ENCODE measurements around the gene CNOT4. TPM values are rescaled to one million over a fixed set of nuclear protein-coding genes. Genes with fewer than 3 reads are reported as not detected.

Gene CNOT4
- total and polyA plus RNA-seq, 2 of the 13 experiments (the other 11 are each of a cell fraction or from before 2014, with no cell fraction given): 7.4 to 8.4 TPM

DNA sequence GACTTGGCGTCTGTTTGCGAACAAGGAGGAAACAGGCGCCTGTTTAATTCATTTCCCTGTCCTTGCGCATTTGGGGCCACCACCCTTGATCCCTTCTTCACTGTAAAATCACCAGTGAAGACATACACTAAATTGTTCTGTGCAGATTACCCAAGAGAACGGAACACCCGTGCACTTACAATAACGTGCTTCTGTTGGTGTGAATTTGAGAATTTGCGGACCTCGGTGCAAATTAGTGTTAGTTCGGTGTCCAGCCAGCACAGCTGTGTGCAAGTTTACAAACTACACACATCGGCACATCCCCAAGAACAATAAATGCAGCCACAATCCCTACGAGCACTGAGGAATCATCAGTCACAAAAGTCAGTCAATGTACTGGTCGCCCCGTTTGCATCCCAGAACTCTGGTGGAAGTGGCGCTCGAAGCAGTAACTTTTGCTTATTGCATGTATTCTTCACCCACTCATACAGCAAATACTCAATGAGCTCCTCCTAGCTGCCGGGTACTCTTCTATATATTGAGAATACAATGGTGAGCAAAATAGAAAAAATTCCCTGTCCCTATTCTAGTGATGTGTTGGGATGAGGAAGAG, 786 bp upstream of the CNOT4 start:
- FAIRE-seq: peak; percentile 66
- CTCF ChIA-PET (ENCODE audit: low intra/inter-chr PET ratio, low total read pairs): no interaction called here
- DNase-seq (ENCODE audit: low spot score): peak; percentile 16
- Histone ChIP-seq H3K36me3 (replicated peaks in 1 of 2; ENCODE audit: control insufficient read depth in 1 of 2, insufficient read depth in 2 of 2, low read length in 2 of 2) (no peaks in the 10 kb centered on the region), H3K9me3 (ENCODE audit: low read length) (no peaks in the 10 kb centered on the region), H3K4me2 (ENCODE audit: low read depth, low read length) (peak overlapping the region; percentile 96), H3K9ac (ENCODE audit: insufficient read depth, low read depth, low read length) (peak overlapping the region; percentile 60), H2AFZ (ENCODE audit: low read length) (peak overlapping the region; percentile 94), H3K27ac (ENCODE audit: extremely low read length, insufficient read depth, low read length) (peak overlapping the region; percentile 44), H4K20me1 (ENCODE audit: insufficient read depth, low read length) (peaks cover 8% of the 10 kb centered on the region), H3K79me2 (ENCODE audit: insufficient read depth, low read length) (peaks cover 41% of the 10 kb centered on the region), H3K27me3 (ENCODE audit: control insufficient read depth in 1 of 2, insufficient read depth in 2 of 2, low read length in 2 of 2) (no peaks in the 10 kb centered on the region; a peak in 1 of 5 replicates), H3K4me1 (ENCODE audit: insufficient read depth, low read length) (peaks cover 31% of the 10 kb centered on the region), H3K4me3 (replicated peaks in 1 of 3; ENCODE audit: insufficient read depth in 1 of 3, low read depth in 2 of 3, low read length in 3 of 3) (peak overlapping the region; percentile 57 to 92 (median 82))
- in situ Hi-C loops (cut with HindIII; ENCODE audit: extremely low pct_ligation_motif_present, low pct_unique_long_range_greater_than_20kb) (loop anchor here (5.0 kb wide), 1 partner anchor 47 kb away; the partner anchor contains the start of gene NUP205), intact Hi-C loops (cut with micrococcal nuclease; ENCODE audit: unreplicated experiment) (no loop called here)
- WGBS (ENCODE audit: low lambda C conversion rate): under 1% methylated on average over 16 of the region's 17 CpGs
- BruUV-seq (replicated peaks): TSS peak; percentile 54
- POLR2A ChIA-PET: interaction anchor here (0.8 to 1.1 kb wide), 2 partner anchors 23 to 47 kb away, joined by 3 read pairs; partner anchors contain the start of gene NUP205
- peak; percentile 10 for ATAC-seq
- no peak for TF ChIP-seq ZNF816 (CRISPR knock-in tag; IDR thresholded peaks at IDR 0.05; ENCODE audit: borderline replicate concordance)
- TF ChIP-seq SKI (IDR thresholded peaks at IDR 0.05; ENCODE audit: partially characterized antibody): no peak
- no peak for TF ChIP-seq GLMP (CRISPR knock-in tag; IDR thresholded peaks at IDR 0.05; ENCODE audit: borderline replicate concordance)
- no peak for TF ChIP-seq MAZ (IDR thresholded peaks at IDR 0.05; ENCODE audit: borderline replicate concordance, low read depth, low read length)
- TF ChIP-seq MAZ (CRISPR knock-in tag; IDR thresholded peaks at IDR 0.05; ENCODE audit: low read depth): no peak
- no peak for TF ChIP-seq RAD21 (CRISPR knock-in tag; IDR thresholded peaks at IDR 0.05)
- TF ChIP-seq ZNF24 (IDR thresholded peaks at IDR 0.05): no peak
- TF ChIP-seq SSRP1 (CRISPR knock-in tag; IDR thresholded peaks at IDR 0.05): no peak
- no peak for TF ChIP-seq ZNF567 (CRISPR knock-in tag; IDR thresholded peaks at IDR 0.05; ENCODE audit: borderline replicate concordance)
- TF ChIP-seq, protein P1, sequence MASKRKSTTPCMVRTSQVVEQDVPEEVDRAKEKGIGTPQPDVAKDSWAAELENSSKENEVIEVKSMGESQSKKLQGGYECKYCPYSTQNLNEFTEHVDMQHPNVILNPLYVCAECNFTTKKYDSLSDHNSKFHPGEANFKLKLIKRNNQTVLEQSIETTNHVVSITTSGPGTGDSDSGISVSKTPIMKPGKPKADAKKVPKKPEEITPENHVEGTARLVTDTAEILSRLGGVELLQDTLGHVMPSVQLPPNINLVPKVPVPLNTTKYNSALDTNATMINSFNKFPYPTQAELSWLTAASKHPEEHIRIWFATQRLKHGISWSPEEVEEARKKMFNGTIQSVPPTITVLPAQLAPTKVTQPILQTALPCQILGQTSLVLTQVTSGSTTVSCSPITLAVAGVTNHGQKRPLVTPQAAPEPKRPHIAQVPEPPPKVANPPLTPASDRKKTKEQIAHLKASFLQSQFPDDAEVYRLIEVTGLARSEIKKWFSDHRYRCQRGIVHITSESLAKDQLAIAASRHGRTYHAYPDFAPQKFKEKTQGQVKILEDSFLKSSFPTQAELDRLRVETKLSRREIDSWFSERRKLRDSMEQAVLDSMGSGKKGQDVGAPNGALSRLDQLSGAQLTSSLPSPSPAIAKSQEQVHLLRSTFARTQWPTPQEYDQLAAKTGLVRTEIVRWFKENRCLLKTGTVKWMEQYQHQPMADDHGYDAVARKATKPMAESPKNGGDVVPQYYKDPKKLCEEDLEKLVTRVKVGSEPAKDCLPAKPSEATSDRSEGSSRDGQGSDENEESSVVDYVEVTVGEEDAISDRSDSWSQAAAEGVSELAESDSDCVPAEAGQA (IDR thresholded peaks at IDR 0.05; ENCODE audit: low read depth): no peak
- TF ChIP-seq, protein P1 (CRISPR knock-in tag; IDR thresholded peaks at IDR 0.05; ENCODE audit: borderline replicate concordance): no peak
- TF ChIP-seq WIZ (CRISPR knock-in tag; IDR thresholded peaks at IDR 0.05): no peak
- no peak for TF ChIP-seq FOSL2 (CRISPR knock-in tag; IDR thresholded peaks at IDR 0.05)
- TF ChIP-seq BRCA1 (CRISPR knock-in tag; IDR thresholded peaks at IDR 0.05): no peak
- TF ChIP-seq, protein P2, sequence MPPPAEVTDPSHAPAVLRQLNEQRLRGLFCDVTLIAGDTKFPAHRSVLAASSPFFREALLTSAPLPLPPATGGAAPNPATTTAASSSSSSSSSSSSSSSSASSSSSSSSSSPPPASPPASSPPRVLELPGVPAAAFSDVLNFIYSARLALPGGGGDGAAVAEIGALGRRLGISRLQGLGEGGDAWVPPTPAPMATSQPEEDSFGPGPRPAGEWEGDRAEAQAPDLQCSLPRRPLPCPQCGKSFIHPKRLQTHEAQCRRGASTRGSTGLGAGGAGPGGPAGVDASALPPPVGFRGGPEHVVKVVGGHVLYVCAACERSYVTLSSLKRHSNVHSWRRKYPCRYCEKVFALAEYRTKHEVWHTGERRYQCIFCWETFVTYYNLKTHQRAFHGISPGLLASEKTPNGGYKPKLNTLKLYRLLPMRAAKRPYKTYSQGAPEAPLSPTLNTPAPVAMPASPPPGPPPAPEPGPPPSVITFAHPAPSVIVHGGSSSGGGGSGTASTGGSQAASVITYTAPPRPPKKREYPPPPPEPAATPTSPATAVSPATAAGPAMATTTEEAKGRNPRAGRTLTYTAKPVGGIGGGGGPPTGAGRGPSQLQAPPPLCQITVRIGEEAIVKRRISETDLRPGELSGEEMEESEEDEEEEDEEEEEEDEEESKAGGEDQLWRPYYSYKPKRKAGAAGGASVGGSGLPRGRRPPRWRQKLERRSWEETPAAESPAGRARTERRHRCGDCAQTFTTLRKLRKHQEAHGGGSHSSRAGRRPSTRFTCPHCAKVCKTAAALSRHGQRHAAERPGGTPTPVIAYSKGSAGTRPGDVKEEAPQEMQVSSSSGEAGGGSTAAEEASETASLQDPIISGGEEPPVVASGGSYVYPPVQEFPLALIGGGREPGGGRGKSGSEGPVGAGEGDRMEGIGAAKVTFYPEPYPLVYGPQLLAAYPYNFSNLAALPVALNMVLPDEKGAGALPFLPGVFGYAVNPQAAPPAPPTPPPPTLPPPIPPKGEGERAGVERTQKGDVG (CRISPR knock-in tag; IDR thresholded peaks at IDR 0.05; ENCODE audit: borderline replicate concordance): no peak

Data from HepG2 (cell line).